Astrocyte of the spinal cord (primary cell): ENCODE data around the gene GPSM1.
"Not testable (repeated sequence)": the region's sequence is repeated elsewhere in the genome, so short reads cannot be mapped to it uniquely, and the experiment has no call there.

Experiments used
- DNase-seq: peaks from one replicate; pipeline ENCODE4 v3.0.0; 2011; ENCODE audit warnings: low read depth, low spot score
- H3K4me3 ChIP-seq: 2 replicates; pipeline ENCODE4 v1.5.1; 2011; ENCODE audit warnings: low read depth, mild to moderate bottlenecking, low read length, moderate library complexity
- in situ Hi-C: cut with HindIII; loops from 2 replicates; pipeline ENCODE4 v1.10.0; 2017; ENCODE audit warnings: low sequenced_read_pairs
- TF ChIP-seq, protein P1 (sequence below): IDR thresholded peaks from 2 replicates; pipeline ENCODE4 v1.5.1; 2012; ENCODE audit warnings: low read depth, mild to moderate bottlenecking, low read length, inconsistent platforms

Gene GPSM1

GRCh38 chr9:136318776-136319241 lies 8.5 kb upstream of the GPSM1 start:
- DNase-seq = no peak
- in situ Hi-C loops = no loop called here
- H3K4me3 ChIP-seq = no peak overlapping the region
- TF ChIP-seq, protein P1, sequence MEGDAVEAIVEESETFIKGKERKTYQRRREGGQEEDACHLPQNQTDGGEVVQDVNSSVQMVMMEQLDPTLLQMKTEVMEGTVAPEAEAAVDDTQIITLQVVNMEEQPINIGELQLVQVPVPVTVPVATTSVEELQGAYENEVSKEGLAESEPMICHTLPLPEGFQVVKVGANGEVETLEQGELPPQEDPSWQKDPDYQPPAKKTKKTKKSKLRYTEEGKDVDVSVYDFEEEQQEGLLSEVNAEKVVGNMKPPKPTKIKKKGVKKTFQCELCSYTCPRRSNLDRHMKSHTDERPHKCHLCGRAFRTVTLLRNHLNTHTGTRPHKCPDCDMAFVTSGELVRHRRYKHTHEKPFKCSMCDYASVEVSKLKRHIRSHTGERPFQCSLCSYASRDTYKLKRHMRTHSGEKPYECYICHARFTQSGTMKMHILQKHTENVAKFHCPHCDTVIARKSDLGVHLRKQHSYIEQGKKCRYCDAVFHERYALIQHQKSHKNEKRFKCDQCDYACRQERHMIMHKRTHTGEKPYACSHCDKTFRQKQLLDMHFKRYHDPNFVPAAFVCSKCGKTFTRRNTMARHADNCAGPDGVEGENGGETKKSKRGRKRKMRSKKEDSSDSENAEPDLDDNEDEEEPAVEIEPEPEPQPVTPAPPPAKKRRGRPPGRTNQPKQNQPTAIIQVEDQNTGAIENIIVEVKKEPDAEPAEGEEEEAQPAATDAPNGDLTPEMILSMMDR = no peak

DNA sequence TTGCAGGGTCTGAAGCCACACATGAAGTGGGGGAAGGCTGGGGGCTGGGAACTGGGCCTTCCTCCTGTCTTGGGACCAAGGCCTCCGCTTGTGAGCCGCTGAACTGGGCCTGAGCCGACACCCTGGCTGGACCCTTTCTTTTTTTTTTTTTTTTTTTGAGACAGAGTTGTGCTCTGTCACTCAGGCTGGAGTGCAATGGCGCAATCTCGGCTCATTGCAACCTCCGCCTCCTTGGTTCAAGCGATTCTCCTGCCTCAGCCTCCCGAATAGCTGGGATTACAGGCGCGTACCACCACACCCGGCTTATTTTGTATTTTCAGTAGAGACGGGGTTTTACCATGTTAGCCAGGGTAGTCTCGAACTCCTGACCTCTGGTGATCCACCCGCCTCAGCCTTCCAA lies 8.1 kb upstream of the GPSM1 start:
- H3K4me3 ChIP-seq, DNase-seq, in situ Hi-C loops: not testable (repeated sequence)

DNA sequence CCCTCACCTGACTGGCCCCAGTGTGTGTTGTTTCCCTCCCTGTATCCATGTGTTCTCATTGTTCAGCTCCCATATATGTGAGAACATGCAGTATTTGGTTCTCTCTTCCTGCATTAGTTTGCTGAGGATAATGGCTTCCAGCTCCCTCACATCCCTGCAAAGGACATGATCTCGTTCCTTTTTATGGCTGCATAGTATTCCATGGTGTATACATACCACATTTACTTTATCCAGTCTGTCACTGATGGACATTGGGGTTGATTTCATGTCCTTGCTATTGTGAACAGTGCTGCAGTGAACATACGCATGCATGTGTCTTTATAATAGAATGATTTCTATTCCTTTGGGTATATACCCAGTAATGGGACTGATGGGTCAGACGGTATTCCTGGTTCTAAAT lies 7.4 kb upstream of the GPSM1 start:
- in situ Hi-C loops, H3K4me3 ChIP-seq, DNase-seq: not testable (repeated sequence)

DNA sequence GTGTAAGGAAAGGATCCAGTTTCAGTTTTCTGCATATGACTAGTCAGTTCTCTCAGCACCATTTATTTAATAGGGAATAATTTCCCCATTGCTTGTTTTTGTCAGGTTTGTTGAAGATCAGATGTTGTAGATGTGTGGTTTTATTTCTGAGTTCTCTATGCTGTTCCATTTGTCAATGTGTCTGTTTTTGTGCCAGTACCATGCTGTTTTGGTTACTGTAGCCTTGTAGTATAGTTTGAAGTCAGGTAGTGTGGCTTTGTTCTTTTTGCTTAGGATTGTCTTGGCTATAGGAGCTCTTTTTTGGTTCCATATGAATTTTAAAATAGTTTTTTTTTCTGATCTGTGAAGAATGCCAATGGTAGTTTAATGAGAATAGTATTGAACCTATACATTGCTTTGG lies 6.4 kb upstream of the GPSM1 start:
- H3K4me3 ChIP-seq, DNase-seq, in situ Hi-C loops: not testable (repeated sequence)

GRCh38 chr9:136321561-136321960 lies 5.8 kb upstream of the GPSM1 start:
- in situ Hi-C loops = no loop called here
- no peak for DNase-seq
- TF ChIP-seq, protein P1 = no peak
- H3K4me3 ChIP-seq = no peak overlapping the region

GRCh38 chr9:136322756-136323330 lies 4.5 kb upstream of the GPSM1 start:
- TF ChIP-seq, protein P1 = no peak
- no peak for DNase-seq
- in situ Hi-C loops = no loop called here
- no peak overlapping the region for H3K4me3 ChIP-seq

DNA sequence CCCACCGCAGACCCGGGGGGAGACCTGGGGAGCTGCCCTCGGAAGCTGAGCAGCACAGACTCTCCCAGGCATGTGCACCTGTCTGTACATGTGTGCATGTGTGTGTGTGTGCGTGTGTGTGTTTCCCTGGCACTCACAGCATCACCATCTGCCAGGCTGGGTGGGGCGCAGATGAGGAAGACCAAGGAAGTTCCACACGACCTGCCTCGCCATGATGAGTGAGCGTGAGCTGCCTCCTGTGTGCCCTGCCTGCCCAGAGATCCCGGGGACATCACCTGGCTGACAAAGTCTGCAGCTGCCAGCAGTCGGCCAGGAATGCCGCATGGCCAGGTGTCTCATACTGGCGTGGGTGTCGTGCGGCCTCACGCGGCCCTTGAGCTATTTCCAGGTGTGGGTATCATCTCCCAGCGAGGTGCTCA lies 4.0 kb upstream of the GPSM1 start:
- no peak overlapping the region for H3K4me3 ChIP-seq
- TF ChIP-seq, protein P1 = no peak
- in situ Hi-C loops = no loop called here
- no peak for DNase-seq

DNA sequence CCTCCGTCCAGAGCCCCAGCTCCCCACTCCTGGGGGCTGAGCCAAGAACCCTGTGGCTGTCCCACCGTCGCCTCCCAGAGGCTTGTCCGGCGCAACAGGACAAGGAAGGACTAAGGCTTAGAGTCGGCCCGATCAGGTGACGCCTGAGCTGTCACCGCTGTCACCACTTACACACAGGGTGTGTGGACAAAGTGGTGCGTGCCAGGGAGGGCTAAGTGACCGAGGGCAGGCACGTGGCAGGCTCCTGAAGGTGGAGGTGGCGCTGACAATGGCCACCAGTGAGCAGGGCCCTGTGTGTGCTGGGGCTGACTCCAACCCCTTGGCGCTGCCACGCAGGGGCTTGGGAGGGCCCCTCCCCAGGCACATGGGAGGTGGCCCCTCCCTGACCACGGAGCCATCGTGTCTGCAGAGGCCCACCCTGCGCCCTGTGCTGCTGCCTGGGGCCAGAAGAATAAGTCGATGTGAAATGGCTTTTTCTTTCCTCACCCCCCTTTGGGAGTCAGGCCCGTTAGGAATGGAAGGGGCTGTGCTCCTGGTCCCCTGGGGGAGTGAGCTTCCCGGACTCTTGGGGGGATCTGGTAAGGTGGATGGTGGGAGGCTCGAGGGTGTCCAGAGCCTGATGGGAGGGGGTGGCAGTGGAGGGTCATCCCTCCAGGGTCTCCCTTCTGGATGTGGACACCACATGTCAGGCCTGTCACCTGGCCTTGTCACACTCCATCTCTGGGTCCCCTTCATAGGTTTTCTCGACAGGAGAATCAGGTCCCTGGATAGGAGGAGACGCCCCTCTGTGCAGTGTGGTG lies 2.6 kb upstream of the GPSM1 start:
- TF ChIP-seq, protein P1 = no peak
- no peak for DNase-seq
- in situ Hi-C loops = no loop called here
- H3K4me3 ChIP-seq = no peak overlapping the region
